IPS-15b (cell line): ENCODE results near the gene SIGMAR1.

Source experiments
- H3K27me3 ChIP-seq: one replicate; pipeline ENCODE4 v1.6.1; 2013; ENCODE audit warnings: low read length; ENCODE audit not compliant: control insufficient read depth, insufficient read depth
- H3K36me3 ChIP-seq: one replicate; pipeline ENCODE4 v1.6.1; 2013; ENCODE audit warnings: low read length; ENCODE audit not compliant: control insufficient read depth, insufficient read depth
- H3K4me1 ChIP-seq: one replicate; pipeline ENCODE4 v1.6.1; 2013; ENCODE audit warnings: mild to moderate bottlenecking, low read length; ENCODE audit not compliant: control insufficient read depth, insufficient read depth
- H3K4me3 ChIP-seq: one replicate; pipeline ENCODE4 v1.5.1; 2013; ENCODE audit warnings: low read depth, low read length
- H3K9ac ChIP-seq: one replicate; pipeline ENCODE4 v1.6.1; 2013; ENCODE audit warnings: low read depth, mild to moderate bottlenecking, low read length
- H3K9me3 ChIP-seq: one replicate; pipeline ENCODE4 v1.6.1; 2013; ENCODE audit warnings: mild to moderate bottlenecking, low read length; ENCODE audit not compliant: control insufficient read depth, insufficient read depth

The SIGMAR1 gene

GRCh38 chr9:34591248-34591916 is 46.2 kb downstream of the SIGMAR1 start:
- Histone ChIP-seq H3K4me3 (peak overlapping the region; percentile 58), H3K27me3 (peaks cover 75% of the 10 kb centered on the region), H3K36me3 (no peaks in the 10 kb centered on the region), H3K9me3 (no peaks in the 10 kb centered on the region), H3K9ac (no peak overlapping the region), H3K4me1 (peaks cover 18% of the 10 kb centered on the region)

GRCh38 chr9:34590381-34591247 is 47.0 kb downstream of the SIGMAR1 start:
- H3K27me3 ChIP-seq = peaks cover 80% of the 10 kb centered on the region
- peak overlapping the region; percentile 37 for H3K9ac ChIP-seq
- no peaks in the 10 kb centered on the region for H3K9me3 ChIP-seq
- peak overlapping the region; percentile 58 for H3K4me3 ChIP-seq
- H3K4me1 ChIP-seq = peaks cover 25% of the 10 kb centered on the region
- H3K36me3 ChIP-seq = no peaks in the 10 kb centered on the region

GRCh38 chr9:34589636-34590380 is 47.8 kb downstream of the SIGMAR1 start, which contains the start of gene CNTFR:
TSS of gene CNTFR (minus strand) at chr9:34589724. CDS start at chr9:34568981, 20,743 bp downstream.
- Histone ChIP-seq H3K9me3 (no peaks in the 10 kb centered on the region), H3K27me3 (peaks cover 87% of the 10 kb centered on the region), H3K9ac (peak within 1 kb of the TSS; percentile 37), H3K4me3 (peak within 1 kb of the TSS; percentile 61), H3K36me3 (no peaks in the 10 kb centered on the region), H3K4me1 (peaks cover 33% of the 10 kb centered on the region)

- H3K36me3 ChIP-seq = no peaks in the 10 kb centered on the region
- peaks cover 90% of the 10 kb centered on the region for H3K27me3 ChIP-seq
- peaks cover 34% of the 10 kb centered on the region for H3K4me1 ChIP-seq
- no peaks in the 10 kb centered on the region for H3K9me3 ChIP-seq
- peak overlapping the region; percentile 61 for H3K4me3 ChIP-seq
- H3K9ac ChIP-seq = no peak overlapping the region
Observed at GRCh38 chr9:34588671-34589635, 48.6 kb downstream of the SIGMAR1 start.

- Histone ChIP-seq H3K9ac (no peak overlapping the region), H3K4me3 (no peak overlapping the region), H3K4me1 (peaks cover 28% of the 10 kb centered on the region), H3K27me3 (peaks cover 90% of the 10 kb centered on the region), H3K36me3 (no peaks in the 10 kb centered on the region), H3K9me3 (no peaks in the 10 kb centered on the region)
Observed at GRCh38 chr9:34587271-34587670, 50.3 kb downstream of the SIGMAR1 start.

- Histone ChIP-seq H3K36me3 (no peaks in the 10 kb centered on the region), H3K27me3 (peaks cover 90% of the 10 kb centered on the region)
Observed at GRCh38 chr9:34585946-34586669, 51.5 kb downstream of the SIGMAR1 start.

GRCh38 chr9:34584970-34585369 is 52.6 kb downstream of the SIGMAR1 start:
- Histone ChIP-seq H3K4me1 (peaks cover 28% of the 10 kb centered on the region), H3K36me3 (no peaks in the 10 kb centered on the region), H3K4me3 (peak overlapping the region; percentile 22), H3K27me3 (peaks cover 91% of the 10 kb centered on the region), H3K9me3 (no peaks in the 10 kb centered on the region), H3K9ac (no peak overlapping the region)

More at GRCh38 chr9:34585946-34586669, 51.5 kb downstream of the SIGMAR1 start:
- Histone ChIP-seq H3K9ac (no peak overlapping the region), H3K4me1 (peaks cover 27% of the 10 kb centered on the region), H3K9me3 (no peaks in the 10 kb centered on the region), H3K4me3 (peak overlapping the region; percentile 35)
